IMR-90 (cell line): ENCODE measurements around the gene ARHGEF12. TPM values are rescaled to one million over a fixed set of nuclear protein-coding genes. Genes with fewer than 3 reads are reported as not detected.

Experiments used
- ATAC-seq: fragments of 200-7000 bp; cut with Tn5 transposase; 2 replicates; pipeline ENCODE4 v1.9.1; 2020; ENCODE audit warnings: low read depth, mild to moderate bottlenecking, moderate library complexity
- BruUV-seq: library from RNA; stranded (reverse); fragments of 400-500 nt; replicated peaks from 2 replicates; lab custom pipeline; 2021; lab: Mats Ljungman, UMichigan
- CTCF ChIA-PET: fragments of 300-600 bp; formaldehyde crosslinking; extraction: SDS; loops from one replicate; lab custom pipeline; 2021; ENCODE audit warnings: antibody characterized with exemption; lab: Yijun Ruan, JAX
- POLR2A ChIA-PET: fragments of 300-600 bp; sonication (Branson Sonifier 250); formaldehyde crosslinking; loops from one replicate; lab custom pipeline; 2022; ENCODE audit warnings: antibody characterized with exemption; ENCODE audit not compliant: unreplicated experiment; lab: Charles Lee
- DNase-seq: peaks from one replicate; pipeline ENCODE4 v3.0.0; 2013
- H2AFZ ChIP-seq: replicated peaks from 2 replicates; pipeline ENCODE3; 2013; ENCODE audit warnings: low read length, mild to moderate bottlenecking; ENCODE audit not compliant: poor library complexity
- H2AK5ac ChIP-seq: 2 replicates; pipeline ENCODE4 v1.6.1; 2013; ENCODE audit warnings: low read depth, low read length, inconsistent platforms
- H2AK9ac ChIP-seq: replicated peaks from 2 replicates; pipeline ENCODE3; 2013; ENCODE audit warnings: mild to moderate bottlenecking, low read depth, low read length, moderate library complexity; ENCODE audit not compliant: poor library complexity
- H2BK120ac ChIP-seq: 2 replicates; pipeline ENCODE4 v1.6.1; 2013; ENCODE audit warnings: low read depth, low read length, inconsistent platforms
- H2BK15ac ChIP-seq: 3 replicates; pipeline ENCODE4 v1.6.1; 2013; ENCODE audit warnings: low read depth, low read length, inconsistent platforms
- H2BK20ac ChIP-seq: 2 replicates; pipeline ENCODE4 v1.6.1; 2013; ENCODE audit warnings: low read depth, mild to moderate bottlenecking, inconsistent platforms, low read length, moderate library complexity
- H2BK5ac ChIP-seq: 2 replicates; pipeline ENCODE4 v1.6.1; 2013; ENCODE audit warnings: mild to moderate bottlenecking, low read depth, low read length, inconsistent platforms; ENCODE audit not compliant: poor library complexity, severe bottlenecking
- H3K14ac ChIP-seq: replicated peaks from 2 replicates; pipeline ENCODE4 v1.6.1; 2013; ENCODE audit warnings: low read depth, low read length, inconsistent platforms
- H3K18ac ChIP-seq: 2 replicates; pipeline ENCODE4 v1.6.1; 2013; ENCODE audit warnings: low read depth, low read length, control low read depth
- H3K23ac ChIP-seq: 2 replicates; pipeline ENCODE4 v1.6.1; 2013; ENCODE audit warnings: low read depth, low read length, inconsistent platforms
- H3K27ac ChIP-seq: 2 replicates; pipeline ENCODE4 v1.5.1; 2013; ENCODE audit warnings: mild to moderate bottlenecking, control low read depth, low read length; ENCODE audit not compliant: insufficient read depth
- H3K27me3 ChIP-seq: 2 replicates; pipeline ENCODE4 v1.6.1; 2013; ENCODE audit warnings: low read length; ENCODE audit not compliant: control insufficient read depth, insufficient read depth
- H3K36me3 ChIP-seq: 2 replicates; pipeline ENCODE4 v1.6.1; 2013; ENCODE audit warnings: low read length, mixed read lengths; ENCODE audit not compliant: control insufficient read depth, insufficient read depth
- H3K4ac ChIP-seq: 2 replicates; pipeline ENCODE4 v1.6.1; 2013; ENCODE audit warnings: low read depth, low read length, inconsistent platforms
- H3K4me1 ChIP-seq: 2 replicates; pipeline ENCODE4 v1.6.1; 2013; ENCODE audit warnings: low read length, mixed read lengths; ENCODE audit not compliant: control insufficient read depth, insufficient read depth
- H3K4me2 ChIP-seq: 2 replicates; pipeline ENCODE4 v1.6.1; 2013; ENCODE audit warnings: low read depth, mild to moderate bottlenecking, control low read depth, low read length, moderate library complexity
- H3K4me3 ChIP-seq: 2 replicates; pipeline ENCODE4 v1.5.1; 2013; ENCODE audit warnings: low read depth, mild to moderate bottlenecking, control low read depth, low read length, moderate library complexity; ENCODE audit not compliant: insufficient read depth
- H3K56ac ChIP-seq: 2 replicates; pipeline ENCODE4 v1.6.1; 2013; ENCODE audit warnings: low read length, inconsistent platforms; ENCODE audit not compliant: insufficient read depth; ENCODE audit errors: extremely low read depth
- H3K79me1 ChIP-seq, 2 experiments: 2 replicates each; pipeline ENCODE4 v1.6.1; 2013; ENCODE audit warnings: low read length in 2 of 2, inconsistent platforms in 1 of 2, low read depth in 1 of 2
- H3K9ac ChIP-seq: 2 replicates; pipeline ENCODE4 v1.6.1; 2013; ENCODE audit warnings: low read depth, low read length, control low read depth
- H3K9me1 ChIP-seq: 2 replicates; pipeline ENCODE4 v1.6.1; 2013; ENCODE audit warnings: low read length, inconsistent platforms; ENCODE audit not compliant: insufficient read depth
- H3K9me3 ChIP-seq: 2 replicates; pipeline ENCODE4 v1.6.1; 2013; ENCODE audit warnings: low read length; ENCODE audit not compliant: control insufficient read depth, insufficient read depth
- H4K20me1 ChIP-seq: 2 replicates; pipeline ENCODE4 v1.6.1; 2013; ENCODE audit warnings: low read length, inconsistent platforms; ENCODE audit not compliant: insufficient read depth
- H4K5ac ChIP-seq: 2 replicates; pipeline ENCODE4 v1.6.1; 2013; ENCODE audit warnings: mild to moderate bottlenecking, low read depth, low read length, control low read depth
- H4K8ac ChIP-seq, 2 experiments: 2 replicates each; pipeline ENCODE4 v1.6.1; 2013; ENCODE audit warnings: low read depth in 2 of 2, low read length in 2 of 2, control low read depth in 1 of 2, inconsistent platforms in 1 of 2
- H4K91ac ChIP-seq: 2 replicates; pipeline ENCODE4 v1.6.1; 2013; ENCODE audit warnings: low read depth, low read length, inconsistent platforms; ENCODE audit not compliant: insufficient read depth
- BHLHE40 ChIP-seq: fragments of 150-350 bp; IDR thresholded peaks from 2 replicates; pipeline ENCODE4 v1.6.1; 2016; ENCODE audit warnings: mild to moderate bottlenecking, low read depth, low read length
- CEBPB ChIP-seq: IDR thresholded peaks from 2 replicates; pipeline ENCODE4 v1.6.1; 2012; ENCODE audit warnings: low read depth, low read length, improper control_type of control experiment
- CHD1 ChIP-seq: IDR thresholded peaks from 2 replicates; pipeline ENCODE4 v1.6.1; 2012; ENCODE audit warnings: low read depth, low read length, improper control_type of control experiment
- FOS ChIP-seq: fragments of 150-350 bp; IDR thresholded peaks from 2 replicates; pipeline ENCODE4 v1.6.1; 2016; ENCODE audit warnings: low read depth, low read length
- MAFK ChIP-seq: IDR thresholded peaks from 2 replicates; pipeline ENCODE4 v1.6.1; 2012; ENCODE audit warnings: low read depth, low read length, improper control_type of control experiment
- MAZ ChIP-seq: IDR thresholded peaks from 2 replicates; pipeline ENCODE4 v1.6.1; 2012; ENCODE audit warnings: low read depth, mild to moderate bottlenecking, low read length, improper control_type of control experiment, moderate library complexity, borderline replicate concordance
- MXI1 ChIP-seq: IDR thresholded peaks from 2 replicates; pipeline ENCODE4 v1.6.1; 2012; ENCODE audit warnings: low read depth, mild to moderate bottlenecking, low read length, moderate library complexity, borderline replicate concordance
- NFE2L2 ChIP-seq: fragments of 150-350 bp; IDR thresholded peaks from 2 replicates; pipeline ENCODE4 v1.6.1; 2016; ENCODE audit warnings: low read depth, mild to moderate bottlenecking, low read length
- POLR2A ChIP-seq: IDR thresholded peaks from 2 replicates; pipeline ENCODE4 v1.6.1; 2012; ENCODE audit warnings: mild to moderate bottlenecking, low read depth, low read length
- RAD21 ChIP-seq: IDR thresholded peaks from 2 replicates; pipeline ENCODE4 v1.6.1; 2012; ENCODE audit warnings: low read length, improper control_type of control experiment
- RCOR1 ChIP-seq: IDR thresholded peaks from 2 replicates; pipeline ENCODE4 v1.6.1; 2012; ENCODE audit warnings: mild to moderate bottlenecking, low read length, improper control_type of control experiment; ENCODE audit not compliant: insufficient replicate concordance
- RFX5 ChIP-seq: IDR thresholded peaks from 2 replicates; pipeline ENCODE4 v1.8.0; 2012; ENCODE audit warnings: low read depth, mild to moderate bottlenecking, low read length, moderate library complexity
- SMC3 ChIP-seq: fragments of 150-350 bp; IDR thresholded peaks from 2 replicates; pipeline ENCODE4 v1.6.1; 2016; ENCODE audit warnings: low read depth, mild to moderate bottlenecking, antibody characterized with exemption, low read length, moderate library complexity
- dilution Hi-C: fragments of 300-500 bp; cut with HindIII; formaldehyde crosslinking; loops from one replicate; pipeline ENCODE4 v1.14.3; 2018; ENCODE audit warnings: low sequenced_read_pairs; ENCODE audit not compliant: unreplicated experiment
- in situ Hi-C: fragments of 300-500 bp; cut with MboI; formaldehyde crosslinking; loops from 3 replicates; pipeline ENCODE4 v1.14.3; 2019; ENCODE audit warnings: low sequenced_read_pairs, inconsistent platforms, mixed read lengths
- intact Hi-C: fragments of 100-400 bp; cut with micrococcal nuclease; formaldehyde crosslinking; loops from 2 replicates; pipeline ENCODE4 v1.10.0; 2022
- polyA plus RNA-seq, 3 experiments: library from polyadenylated mRNA; depleted of rRNA; stranded (reverse); fragments of >200 nt; gene quantifications; 2 replicates each; pipeline ENCODE4 v1.2.3, GENCODE V29; 2012; ENCODE audit warnings: low replicate concordance in 1 of 3
- total RNA-seq: library from RNA; depleted of rRNA; stranded (reverse); fragments of >200 nt; gene quantifications from 2 replicates; pipeline ENCODE4 v1.2.3, GENCODE V29; 2012
- TF ChIP-seq, protein P1 (sequence below): fragments of 150-350 bp; IDR thresholded peaks from 2 replicates; pipeline ENCODE4 v1.6.1; 2017; ENCODE audit warnings: mild to moderate bottlenecking, antibody characterized with exemption, low read length, low read depth
- TF ChIP-seq, protein P2 (sequence below): conservative IDR thresholded peaks from 2 replicates; pipeline ENCODE4 v1.5.1; 2012; ENCODE audit warnings: mild to moderate bottlenecking, low read depth, low read length, improper control_type of control experiment
- TF ChIP-seq, protein P3 (sequence below): fragments of 150-350 bp; IDR thresholded peaks from 2 replicates; pipeline ENCODE4 v1.6.1; 2016; ENCODE audit warnings: low read depth, mild to moderate bottlenecking, low read length, moderate library complexity, borderline replicate concordance

ARHGEF12 gene
- total and polyA plus RNA-seq, 2 of the 4 experiments (the other 2 are of a cell fraction) = 25.5 to 115 TPM

DNA sequence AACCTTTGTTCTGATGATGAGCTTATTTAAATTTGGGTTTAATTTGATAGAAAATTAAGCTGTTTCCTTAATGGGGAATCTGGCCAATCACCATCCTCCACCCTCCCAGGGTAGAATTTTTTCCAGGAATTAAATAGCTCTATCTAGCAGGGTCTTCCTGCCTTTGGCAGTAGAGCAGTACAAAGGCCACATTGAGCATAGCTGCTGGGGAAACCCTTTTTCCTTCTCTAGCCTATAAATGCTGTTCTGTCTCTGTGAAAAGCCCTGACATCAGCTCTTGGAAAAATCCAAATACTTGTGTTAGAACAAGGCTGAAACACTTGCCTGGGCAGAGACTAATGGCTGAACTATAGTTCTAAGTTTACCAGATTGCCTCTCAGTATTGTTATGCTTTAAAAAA, 55.1 kb downstream of the ARHGEF12 start:
- no peak overlapping the region for H4K5ac ChIP-seq
- no peaks in the 10 kb centered on the region for H3K9me3 ChIP-seq
- H4K20me1 ChIP-seq = peaks cover 44% of the 10 kb centered on the region; the same call in 1 of the 2 replicates
- H2BK15ac ChIP-seq = no peak overlapping the region
- in situ Hi-C loops = no loop called here
- peaks cover 21 to 59% of the 10 kb centered on the region in 2 experiments for H3K79me1 ChIP-seq
- no peak overlapping the region for H3K4me2 ChIP-seq
- ATAC-seq (peak; percentile 42; the same call in 1 of the 2 replicates), DNase-seq (no peak)
- H3K27me3 ChIP-seq = no peaks in the 10 kb centered on the region
- H2BK120ac ChIP-seq = no peak overlapping the region
- intact Hi-C loops = no loop called here
- no peaks in the 10 kb centered on the region for H3K9me1 ChIP-seq
- TF ChIP-seq POLR2A = no peak
- no peak for TF ChIP-seq NFE2L2
- TF ChIP-seq MAZ = no peak
- no peak for TF ChIP-seq RFX5
- no peak for TF ChIP-seq SMC3
- no peak for TF ChIP-seq RCOR1
- TF ChIP-seq, protein P1, sequence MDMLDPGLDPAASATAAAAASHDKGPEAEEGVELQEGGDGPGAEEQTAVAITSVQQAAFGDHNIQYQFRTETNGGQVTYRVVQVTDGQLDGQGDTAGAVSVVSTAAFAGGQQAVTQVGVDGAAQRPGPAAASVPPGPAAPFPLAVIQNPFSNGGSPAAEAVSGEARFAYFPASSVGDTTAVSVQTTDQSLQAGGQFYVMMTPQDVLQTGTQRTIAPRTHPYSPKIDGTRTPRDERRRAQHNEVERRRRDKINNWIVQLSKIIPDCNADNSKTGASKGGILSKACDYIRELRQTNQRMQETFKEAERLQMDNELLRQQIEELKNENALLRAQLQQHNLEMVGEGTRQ = no peak
- TF ChIP-seq, protein P2, sequence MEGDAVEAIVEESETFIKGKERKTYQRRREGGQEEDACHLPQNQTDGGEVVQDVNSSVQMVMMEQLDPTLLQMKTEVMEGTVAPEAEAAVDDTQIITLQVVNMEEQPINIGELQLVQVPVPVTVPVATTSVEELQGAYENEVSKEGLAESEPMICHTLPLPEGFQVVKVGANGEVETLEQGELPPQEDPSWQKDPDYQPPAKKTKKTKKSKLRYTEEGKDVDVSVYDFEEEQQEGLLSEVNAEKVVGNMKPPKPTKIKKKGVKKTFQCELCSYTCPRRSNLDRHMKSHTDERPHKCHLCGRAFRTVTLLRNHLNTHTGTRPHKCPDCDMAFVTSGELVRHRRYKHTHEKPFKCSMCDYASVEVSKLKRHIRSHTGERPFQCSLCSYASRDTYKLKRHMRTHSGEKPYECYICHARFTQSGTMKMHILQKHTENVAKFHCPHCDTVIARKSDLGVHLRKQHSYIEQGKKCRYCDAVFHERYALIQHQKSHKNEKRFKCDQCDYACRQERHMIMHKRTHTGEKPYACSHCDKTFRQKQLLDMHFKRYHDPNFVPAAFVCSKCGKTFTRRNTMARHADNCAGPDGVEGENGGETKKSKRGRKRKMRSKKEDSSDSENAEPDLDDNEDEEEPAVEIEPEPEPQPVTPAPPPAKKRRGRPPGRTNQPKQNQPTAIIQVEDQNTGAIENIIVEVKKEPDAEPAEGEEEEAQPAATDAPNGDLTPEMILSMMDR = no peak
- no peak for TF ChIP-seq BHLHE40
- no peak for TF ChIP-seq MXI1
- TF ChIP-seq MAFK = no peak
- no peak for TF ChIP-seq FOS
- TF ChIP-seq RAD21 = no peak
- TF ChIP-seq CHD1 = no peak
- TF ChIP-seq CEBPB = no peak
- TF ChIP-seq, protein P3, sequence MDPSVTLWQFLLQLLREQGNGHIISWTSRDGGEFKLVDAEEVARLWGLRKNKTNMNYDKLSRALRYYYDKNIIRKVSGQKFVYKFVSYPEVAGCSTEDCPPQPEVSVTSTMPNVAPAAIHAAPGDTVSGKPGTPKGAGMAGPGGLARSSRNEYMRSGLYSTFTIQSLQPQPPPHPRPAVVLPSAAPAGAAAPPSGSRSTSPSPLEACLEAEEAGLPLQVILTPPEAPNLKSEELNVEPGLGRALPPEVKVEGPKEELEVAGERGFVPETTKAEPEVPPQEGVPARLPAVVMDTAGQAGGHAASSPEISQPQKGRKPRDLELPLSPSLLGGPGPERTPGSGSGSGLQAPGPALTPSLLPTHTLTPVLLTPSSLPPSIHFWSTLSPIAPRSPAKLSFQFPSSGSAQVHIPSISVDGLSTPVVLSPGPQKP = no peak
- dilution Hi-C loops = no loop called here
- no peak overlapping the region for H2AK5ac ChIP-seq
- H4K91ac ChIP-seq = no peak overlapping the region
- H3K56ac ChIP-seq = no peak overlapping the region
- peak overlapping the region; percentile 52 for H2BK5ac ChIP-seq
- no peak overlapping the region; the same call in 1 of the 2 replicates for H3K18ac ChIP-seq
- H3K4me1 ChIP-seq = peaks cover 8% of the 10 kb centered on the region
- no peak overlapping the region for H4K8ac ChIP-seq
- no peak overlapping the region for H2AK9ac ChIP-seq
- no peak overlapping the region for H3K27ac ChIP-seq
- H3K23ac ChIP-seq = no peak overlapping the region
- no peak overlapping the region for H3K4ac ChIP-seq
- no peak overlapping the region for H3K4me3 ChIP-seq
- no TSS peak for BruUV-seq
- no peak overlapping the region for H2BK20ac ChIP-seq
- POLR2A ChIA-PET = no interaction called here
- CTCF ChIA-PET = interaction anchor here (0.9 kb wide), 1 partner anchor 8 kb away, joined by 3 read pairs; no protein-coding TSS in a partner anchor
- no peak overlapping the region for H3K9ac ChIP-seq
- H3K14ac ChIP-seq = no peak overlapping the region
- no peaks in the 10 kb centered on the region for H3K36me3 ChIP-seq
- H2AFZ ChIP-seq = no peak overlapping the region
